ENCODE results near the gene BLOC1S6. TPM values are rescaled to one million over a fixed set of nuclear protein-coding genes. Genes with fewer than 3 reads are reported as not detected.

Gene BLOC1S6
- total RNA-seq, 1 donor from 2014 or later, result 41.2 TPM

DNA sequence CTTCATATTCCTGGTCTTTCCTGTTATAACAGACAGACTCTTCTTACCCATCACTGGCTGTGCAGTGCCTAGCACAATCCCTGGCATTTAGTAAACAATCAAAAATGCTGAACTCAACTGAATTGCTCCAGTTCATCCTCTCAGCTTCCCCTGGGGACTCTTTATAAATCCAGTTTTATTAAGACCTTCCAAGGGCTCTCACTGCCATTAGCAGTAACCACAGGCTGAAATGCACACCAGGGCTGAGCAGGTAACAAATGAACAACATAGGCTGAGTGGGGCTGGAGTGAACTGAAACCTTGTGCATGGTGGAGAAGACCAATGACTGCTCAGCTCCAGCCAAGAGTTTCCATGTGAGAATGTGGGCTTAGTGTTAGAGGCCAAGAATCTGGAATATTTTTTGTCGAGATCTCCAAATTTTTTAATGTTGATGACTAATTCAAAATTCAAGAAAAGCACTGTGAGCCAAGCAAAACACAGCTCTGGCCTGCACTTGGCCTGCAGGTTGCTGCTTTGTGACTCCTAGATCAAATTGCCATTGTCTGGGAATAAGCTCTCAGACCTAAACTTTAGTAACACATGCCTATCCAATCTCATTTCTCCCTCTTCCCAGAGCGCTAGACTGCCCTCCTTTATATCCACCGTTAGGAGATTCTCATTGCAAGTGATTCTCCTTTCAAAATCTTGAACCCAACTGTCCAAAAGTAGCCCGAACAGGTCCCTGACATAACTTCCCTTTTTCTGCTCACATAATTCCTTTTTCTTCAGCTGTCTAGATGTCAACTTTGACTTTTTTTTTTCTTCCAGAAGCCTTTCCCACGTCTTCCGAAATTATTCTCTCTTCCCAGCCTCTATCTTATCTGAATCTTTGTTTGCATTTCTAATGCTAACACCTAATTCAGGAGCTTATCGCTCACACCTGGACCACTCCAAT, 55.1 kb downstream of the BLOC1S6 start:
- TF ChIP-seq, protein P1, sequence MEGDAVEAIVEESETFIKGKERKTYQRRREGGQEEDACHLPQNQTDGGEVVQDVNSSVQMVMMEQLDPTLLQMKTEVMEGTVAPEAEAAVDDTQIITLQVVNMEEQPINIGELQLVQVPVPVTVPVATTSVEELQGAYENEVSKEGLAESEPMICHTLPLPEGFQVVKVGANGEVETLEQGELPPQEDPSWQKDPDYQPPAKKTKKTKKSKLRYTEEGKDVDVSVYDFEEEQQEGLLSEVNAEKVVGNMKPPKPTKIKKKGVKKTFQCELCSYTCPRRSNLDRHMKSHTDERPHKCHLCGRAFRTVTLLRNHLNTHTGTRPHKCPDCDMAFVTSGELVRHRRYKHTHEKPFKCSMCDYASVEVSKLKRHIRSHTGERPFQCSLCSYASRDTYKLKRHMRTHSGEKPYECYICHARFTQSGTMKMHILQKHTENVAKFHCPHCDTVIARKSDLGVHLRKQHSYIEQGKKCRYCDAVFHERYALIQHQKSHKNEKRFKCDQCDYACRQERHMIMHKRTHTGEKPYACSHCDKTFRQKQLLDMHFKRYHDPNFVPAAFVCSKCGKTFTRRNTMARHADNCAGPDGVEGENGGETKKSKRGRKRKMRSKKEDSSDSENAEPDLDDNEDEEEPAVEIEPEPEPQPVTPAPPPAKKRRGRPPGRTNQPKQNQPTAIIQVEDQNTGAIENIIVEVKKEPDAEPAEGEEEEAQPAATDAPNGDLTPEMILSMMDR (IDR thresholded peaks at IDR 0.05), result no peak
- intact Hi-C loops (cut with micrococcal nuclease), result no loop called here
- no peak for DNase-seq
- POLR2A ChIA-PET, result no interaction called here
- ATAC-seq (ENCODE audit: low read depth), result no peak
- Mint-ChIP-seq H3K36me3 (ENCODE audit: low read depth) (peaks cover 13% of the 10 kb centered on the region), H3K9me3 (no peaks in the 10 kb centered on the region), H3K27ac (no peak overlapping the region), H3K4me3 (no peak overlapping the region), H3K4me1 (peaks cover 44% of the 10 kb centered on the region), H3K27me3 (no peaks in the 10 kb centered on the region)
- CTCF ChIA-PET, result no interaction called here

DNA sequence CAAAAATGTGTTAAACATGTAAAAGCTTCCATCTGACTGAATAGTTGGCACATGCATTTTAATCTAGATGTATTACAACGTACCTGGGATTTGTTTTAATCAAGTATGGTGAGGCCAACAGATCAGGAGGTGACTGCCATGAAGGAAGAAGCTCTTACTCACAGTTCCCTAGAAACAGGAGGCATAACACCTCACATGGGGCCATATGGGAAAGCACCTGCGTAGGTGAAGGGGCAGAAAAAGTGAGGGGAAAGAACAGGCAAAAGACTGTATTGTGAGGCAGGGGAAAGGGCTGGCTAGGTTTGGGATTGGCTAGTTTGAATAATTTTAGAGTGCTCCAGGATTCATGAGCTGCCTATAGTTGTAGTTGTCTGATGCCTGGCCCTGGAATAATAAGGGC, 57.3 kb downstream of the BLOC1S6 start:
- no peaks in the 10 kb centered on the region for H3K27me3 Mint-ChIP-seq
- H3K27ac Mint-ChIP-seq, result no peak overlapping the region
- no peak for ATAC-seq (ENCODE audit: low read depth)
- TF ChIP-seq, protein P1 (IDR thresholded peaks at IDR 0.05), result no peak
- peaks cover 11% of the 10 kb centered on the region for H3K36me3 Mint-ChIP-seq (ENCODE audit: low read depth)
- ChIA-PET POLR2A (no interaction called here), CTCF (no interaction called here)
- H3K4me3 Mint-ChIP-seq, result no peak overlapping the region
- no peak for DNase-seq
- no peaks in the 10 kb centered on the region for H3K9me3 Mint-ChIP-seq
- intact Hi-C loops (cut with micrococcal nuclease), result no loop called here
- H3K4me1 Mint-ChIP-seq, result peaks cover 37% of the 10 kb centered on the region

DNA sequence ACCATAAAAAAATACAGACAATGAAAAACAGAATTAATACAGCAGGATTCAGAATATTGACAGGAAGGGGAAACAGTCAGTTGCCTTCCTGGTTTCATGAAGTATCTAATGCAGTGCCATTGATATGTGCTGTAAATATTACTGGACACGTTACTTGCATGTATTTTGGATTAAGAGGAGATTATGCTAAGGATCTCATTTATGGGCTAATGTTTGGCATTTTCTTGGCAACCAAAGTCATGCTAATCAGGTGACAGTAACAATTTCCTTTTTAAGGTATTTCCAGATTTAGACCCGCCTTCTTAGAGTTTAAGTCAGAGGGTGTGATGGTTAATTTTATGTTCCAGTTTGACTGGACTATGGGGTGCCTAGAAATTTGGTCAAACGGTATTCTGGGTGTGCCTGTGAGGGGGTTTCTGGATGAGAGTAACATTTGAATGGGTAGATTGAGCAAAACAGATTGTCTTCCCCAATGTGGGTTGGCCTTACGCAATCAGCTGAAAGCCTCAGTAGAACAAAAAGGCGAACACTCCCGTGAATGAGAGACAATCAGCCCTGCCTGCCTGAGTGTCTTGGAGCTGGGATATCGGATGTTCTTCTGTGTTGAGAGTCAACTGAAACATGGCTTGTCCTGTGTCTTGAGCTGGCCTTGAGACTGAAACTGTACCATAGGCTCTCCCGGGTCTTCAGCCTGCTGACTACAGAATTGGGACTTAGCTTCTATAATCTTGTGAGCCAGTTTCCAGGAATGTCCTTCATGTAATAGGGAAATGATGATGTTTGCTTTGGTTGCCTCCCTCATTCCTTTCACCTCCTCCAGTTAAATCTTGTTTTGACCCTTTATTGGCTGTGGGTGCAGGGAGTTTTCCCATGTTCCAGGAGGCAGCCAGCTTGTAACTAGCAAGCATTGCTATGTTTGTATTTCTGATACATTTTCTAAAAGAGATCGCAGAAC, 58.1 kb downstream of the BLOC1S6 start:
- ChIA-PET CTCF (no interaction called here), POLR2A (no interaction called here)
- intact Hi-C loops (cut with micrococcal nuclease), result no loop called here
- no peak for DNase-seq
- TF ChIP-seq, protein P1 (IDR thresholded peaks at IDR 0.05), result no peak
- H3K27me3 Mint-ChIP-seq, result no peaks in the 10 kb centered on the region
- H3K4me3 Mint-ChIP-seq, result no peak overlapping the region
- ATAC-seq (ENCODE audit: low read depth), result no peak
- no peak overlapping the region for H3K27ac Mint-ChIP-seq
- H3K9me3 Mint-ChIP-seq, result peaks cover 1% of the 10 kb centered on the region
- peaks cover 42% of the 10 kb centered on the region for H3K4me1 Mint-ChIP-seq
- peaks cover 11% of the 10 kb centered on the region for H3K36me3 Mint-ChIP-seq (ENCODE audit: low read depth)

DNA sequence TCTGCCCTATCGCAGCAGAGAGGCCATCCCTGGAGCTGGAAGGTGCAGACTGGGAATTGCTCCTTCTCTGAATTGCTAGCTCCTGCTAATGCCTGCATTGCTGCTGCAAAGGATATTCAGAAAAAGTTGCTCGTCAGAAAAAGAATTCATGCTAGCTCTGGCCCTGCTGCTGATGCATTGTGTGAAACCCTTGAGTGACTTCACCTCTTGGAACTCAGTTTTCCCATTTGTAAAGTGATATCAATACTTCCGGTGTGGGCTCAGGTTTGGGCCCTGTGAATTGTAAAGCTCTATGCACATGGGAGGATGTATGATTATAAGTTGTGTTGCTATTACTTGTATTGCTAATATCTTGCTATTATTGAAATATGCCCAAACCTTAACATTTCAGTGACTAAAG, 59.0 kb downstream of the BLOC1S6 start:
- Mint-ChIP-seq H3K4me3 (no peak overlapping the region), H3K9me3 (peaks cover 4% of the 10 kb centered on the region), H3K27me3 (no peaks in the 10 kb centered on the region), H3K4me1 (peaks cover 43% of the 10 kb centered on the region), H3K27ac (no peak overlapping the region), H3K36me3 (ENCODE audit: low read depth) (peaks cover 12% of the 10 kb centered on the region)
- no peak for DNase-seq
- TF ChIP-seq, protein P1 (IDR thresholded peaks at IDR 0.05), result no peak
- no peak for ATAC-seq (ENCODE audit: low read depth)
- ChIA-PET POLR2A (no interaction called here), CTCF (no interaction called here)
- intact Hi-C loops (cut with micrococcal nuclease), result no loop called here

DNA sequence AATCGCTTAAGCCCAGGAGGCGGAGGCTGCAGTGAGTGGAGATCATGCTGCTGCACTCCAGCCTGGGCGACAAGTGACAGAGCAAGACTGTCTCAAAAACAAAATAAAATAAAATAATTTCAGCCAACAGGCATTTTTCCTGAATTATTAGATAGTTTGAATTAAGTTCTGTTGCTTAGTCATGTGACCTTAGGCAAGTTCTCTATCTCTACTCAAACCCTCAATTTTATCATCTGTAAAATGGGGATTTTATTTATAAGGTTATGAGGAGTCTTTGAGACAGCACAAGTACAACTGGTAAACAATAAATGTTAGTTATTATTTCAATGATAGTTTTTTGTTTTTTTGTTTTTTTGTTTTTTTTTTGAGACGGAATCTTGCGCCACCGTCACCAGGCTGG, 60.6 kb downstream of the BLOC1S6 start:
- ATAC-seq (ENCODE audit: low read depth), result no peak
- peaks cover 37% of the 10 kb centered on the region for H3K4me1 Mint-ChIP-seq
- peaks cover 4% of the 10 kb centered on the region for H3K9me3 Mint-ChIP-seq
- no peak overlapping the region for H3K4me3 Mint-ChIP-seq
- peaks cover 16% of the 10 kb centered on the region for H3K36me3 Mint-ChIP-seq (ENCODE audit: low read depth)
- no peak overlapping the region for H3K27ac Mint-ChIP-seq
- no peak for DNase-seq
- intact Hi-C loops (cut with micrococcal nuclease), result no loop called here
- ChIA-PET POLR2A (no interaction called here), CTCF (no interaction called here)
- no peaks in the 10 kb centered on the region for H3K27me3 Mint-ChIP-seq
- TF ChIP-seq, protein P1 (IDR thresholded peaks at IDR 0.05), result no peak

All from activated B cell treated with CpG ODN at 0.5 μM for 24 hours (primary cell).